ENCODE results near the gene LGALS3. TPM values are rescaled to one million over a fixed set of nuclear protein-coding genes. Genes with fewer than 3 reads are reported as not detected.

LGALS3 gene
- total RNA-seq, 2 donors from 2014 or later, result 178 to 184 TPM

DNA sequence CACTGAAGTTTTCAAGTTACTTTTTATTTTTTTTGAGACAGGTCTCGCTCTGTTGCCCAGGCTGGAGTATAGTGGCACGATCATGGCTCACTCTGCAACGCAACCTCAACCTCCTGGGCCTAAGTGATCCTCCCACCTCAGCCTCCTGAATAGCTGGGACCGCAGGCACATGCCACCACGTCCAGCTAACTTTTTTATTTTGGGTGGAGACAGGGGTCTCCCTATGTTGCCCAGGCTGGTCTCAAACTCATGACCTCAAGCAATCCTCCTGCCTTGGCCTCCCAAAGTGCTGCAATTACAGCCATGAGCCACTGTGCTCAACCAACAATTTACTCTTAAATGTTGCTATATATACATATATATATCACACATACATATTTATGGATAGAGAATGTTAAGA lies 27.4 kb upstream of the LGALS3 start:
- Histone ChIP-seq H3K36me3 (no peaks in the 10 kb centered on the region), H3K27me3 (no peaks in the 10 kb centered on the region), H3K4me1 (peaks cover 0 to 65% of the 10 kb centered on the region in 2 donors), H3K4me3 (no peak overlapping the region), H3K27ac (peak overlapping the region; percentile 89 to 93), H3K9me3 (no peaks in the 10 kb centered on the region)
- TF ChIP-seq, protein P1, sequence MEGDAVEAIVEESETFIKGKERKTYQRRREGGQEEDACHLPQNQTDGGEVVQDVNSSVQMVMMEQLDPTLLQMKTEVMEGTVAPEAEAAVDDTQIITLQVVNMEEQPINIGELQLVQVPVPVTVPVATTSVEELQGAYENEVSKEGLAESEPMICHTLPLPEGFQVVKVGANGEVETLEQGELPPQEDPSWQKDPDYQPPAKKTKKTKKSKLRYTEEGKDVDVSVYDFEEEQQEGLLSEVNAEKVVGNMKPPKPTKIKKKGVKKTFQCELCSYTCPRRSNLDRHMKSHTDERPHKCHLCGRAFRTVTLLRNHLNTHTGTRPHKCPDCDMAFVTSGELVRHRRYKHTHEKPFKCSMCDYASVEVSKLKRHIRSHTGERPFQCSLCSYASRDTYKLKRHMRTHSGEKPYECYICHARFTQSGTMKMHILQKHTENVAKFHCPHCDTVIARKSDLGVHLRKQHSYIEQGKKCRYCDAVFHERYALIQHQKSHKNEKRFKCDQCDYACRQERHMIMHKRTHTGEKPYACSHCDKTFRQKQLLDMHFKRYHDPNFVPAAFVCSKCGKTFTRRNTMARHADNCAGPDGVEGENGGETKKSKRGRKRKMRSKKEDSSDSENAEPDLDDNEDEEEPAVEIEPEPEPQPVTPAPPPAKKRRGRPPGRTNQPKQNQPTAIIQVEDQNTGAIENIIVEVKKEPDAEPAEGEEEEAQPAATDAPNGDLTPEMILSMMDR (IDR thresholded peaks at IDR 0.05), result no peak
- no peak for DNase-seq (ENCODE audit: low spot score)

DNA sequence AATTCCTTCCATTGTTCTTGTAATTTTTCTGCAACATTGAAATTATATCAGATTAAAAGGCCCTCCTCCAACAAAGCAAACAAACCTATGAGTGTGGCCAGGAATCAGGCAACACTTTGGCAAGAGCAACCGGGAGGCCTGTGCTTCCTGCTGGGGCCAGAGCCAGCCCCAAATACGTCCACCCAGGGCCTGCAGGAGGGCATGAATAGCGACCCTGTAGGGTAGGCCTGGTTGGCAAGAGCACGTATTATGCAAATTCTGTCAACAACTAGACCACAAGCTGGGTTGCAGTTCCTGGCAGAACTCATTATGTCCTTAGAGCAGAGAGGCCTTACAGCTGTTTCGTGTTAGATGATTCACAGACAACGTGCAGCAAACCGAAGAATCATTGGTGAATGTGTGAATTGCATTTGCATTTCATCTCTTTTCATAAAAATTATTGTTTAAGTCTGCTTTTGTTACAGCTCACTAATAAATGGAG lies 26.9 kb upstream of the LGALS3 start:
- no peaks in the 10 kb centered on the region for H3K27me3 ChIP-seq
- H3K4me3 ChIP-seq, result no peak overlapping the region
- H3K36me3 ChIP-seq, result no peaks in the 10 kb centered on the region
- TF ChIP-seq, protein P1 (IDR thresholded peaks at IDR 0.05), result no peak
- H3K27ac ChIP-seq, result peak overlapping the region; percentile 89 to 93
- no peaks in the 10 kb centered on the region for H3K9me3 ChIP-seq
- peaks cover 0 to 69% of the 10 kb centered on the region in 2 donors for H3K4me1 ChIP-seq
- peak; percentile 89 for DNase-seq (ENCODE audit: low spot score)

DNA sequence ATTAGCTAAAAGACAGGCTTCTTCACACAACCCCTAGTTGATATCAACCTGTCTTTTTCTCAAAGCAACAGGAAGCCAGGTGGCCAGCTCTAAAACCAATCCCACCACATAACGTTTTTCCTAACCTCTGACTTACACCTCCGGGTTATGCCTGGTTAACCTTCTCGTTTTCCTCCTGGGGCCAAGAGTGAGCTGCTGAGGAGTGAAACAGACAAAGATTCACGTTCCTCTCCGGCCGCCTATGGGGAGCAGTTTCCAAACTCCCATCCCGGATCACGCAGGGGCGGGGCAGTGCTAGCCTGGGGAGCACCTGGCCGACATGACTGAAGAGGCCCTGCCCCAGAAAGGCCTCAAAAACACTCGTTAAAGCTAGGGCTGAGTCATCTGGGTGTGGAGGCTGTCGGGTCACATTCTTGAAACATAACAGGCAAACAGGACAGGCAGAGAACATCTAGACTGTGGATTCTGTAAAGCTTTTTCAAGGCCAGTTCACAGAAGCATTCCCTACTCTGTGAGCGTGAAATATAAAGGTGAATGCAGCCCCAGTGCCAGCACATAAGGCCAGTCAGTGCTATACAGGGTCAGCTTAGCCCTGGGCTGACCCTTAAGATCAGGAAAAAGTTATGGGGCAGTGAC lies 25.9 kb upstream of the LGALS3 start:
- peaks cover 0 to 74% of the 10 kb centered on the region in 2 donors for H3K4me1 ChIP-seq

DNA sequence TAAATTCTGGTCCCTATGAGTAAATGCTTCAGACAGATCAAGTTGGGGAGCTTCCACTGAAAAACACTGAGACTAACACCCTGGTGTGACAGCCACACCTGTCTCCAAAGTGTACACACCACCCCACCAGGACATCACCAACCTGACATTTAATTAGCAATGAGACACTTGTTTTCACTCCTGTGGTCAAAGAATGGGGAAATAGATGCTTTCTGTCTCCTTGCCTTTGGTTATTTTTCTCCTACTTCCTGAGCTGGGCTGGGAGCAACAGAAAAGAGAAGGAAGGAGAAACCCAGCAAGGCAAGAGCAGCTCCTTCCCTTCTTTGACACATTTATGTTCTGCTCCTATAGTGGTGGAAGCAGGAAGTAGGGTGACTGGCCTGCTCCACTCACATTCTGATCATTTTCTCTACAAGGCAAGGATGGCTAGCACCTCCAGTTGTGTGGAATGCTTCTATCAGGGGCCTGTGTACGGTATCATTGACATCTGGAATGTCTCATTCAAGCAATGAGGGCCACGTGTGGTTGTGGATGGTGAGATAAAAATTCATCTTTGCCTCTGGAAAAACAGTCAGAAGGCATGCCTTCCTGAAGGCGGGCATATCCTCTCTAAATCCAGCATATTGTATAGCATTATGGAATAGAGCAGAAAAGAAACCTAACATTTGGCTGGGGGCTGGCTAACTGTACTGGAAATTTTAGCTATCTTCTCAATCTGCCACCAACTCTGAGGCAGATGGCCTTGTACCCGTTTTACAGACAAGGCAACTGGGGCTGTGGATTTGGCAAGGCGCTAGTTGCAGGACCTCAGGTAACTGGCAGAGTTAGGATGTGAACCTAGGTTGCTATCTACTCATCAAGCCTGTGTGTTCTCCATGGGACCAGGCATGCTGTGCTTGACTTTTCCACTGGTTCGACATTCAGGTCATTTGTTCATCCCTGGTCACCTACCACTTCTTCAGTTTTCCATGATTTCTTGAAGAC lies 24.8 kb upstream of the LGALS3 start:
- Histone ChIP-seq H3K4me1 (peaks cover 0 to 77% of the 10 kb centered on the region in 2 donors), H3K4me3 (no peak overlapping the region), H3K27me3 (no peaks in the 10 kb centered on the region), H3K36me3 (no peaks in the 10 kb centered on the region), H3K27ac (peak overlapping the region; percentile 89 to 93), H3K9me3 (no peaks in the 10 kb centered on the region)
- no peak for DNase-seq (ENCODE audit: low spot score)
- TF ChIP-seq, protein P1 (IDR thresholded peaks at IDR 0.05), result no peak

More for the DNA sequence above, 25.9 kb upstream of the LGALS3 start:
- TF ChIP-seq, protein P1 (IDR thresholded peaks at IDR 0.05), result no peak
- peak; percentile 88 for DNase-seq (ENCODE audit: low spot score)
- Histone ChIP-seq H3K9me3 (no peaks in the 10 kb centered on the region), H3K4me3 (no peak overlapping the region), H3K36me3 (no peaks in the 10 kb centered on the region), H3K27me3 (no peaks in the 10 kb centered on the region), H3K27ac (peak overlapping the region; percentile 89 to 93)

DNA sequence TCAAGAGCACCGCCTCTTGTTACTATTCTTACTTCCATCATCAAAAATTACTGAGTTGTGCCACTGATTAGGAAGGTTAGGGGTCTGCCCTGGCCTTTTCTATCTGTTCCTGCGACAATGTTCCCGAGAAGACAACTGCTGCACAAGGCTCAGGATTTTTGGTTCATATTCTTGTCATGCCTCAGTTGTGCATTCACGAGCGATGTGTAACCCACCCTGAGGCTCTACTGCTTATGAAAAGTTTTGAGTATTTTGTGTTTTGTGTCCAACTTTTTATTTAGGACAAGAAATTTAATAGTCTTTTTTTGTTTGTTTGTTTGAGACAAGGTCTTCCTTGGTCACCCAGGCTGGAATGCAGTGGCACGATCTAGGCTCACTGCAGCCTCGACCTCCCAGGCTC lies 23.1 kb upstream of the LGALS3 start:
- no peaks in the 10 kb centered on the region for H3K9me3 ChIP-seq
- peak overlapping the region; percentile 6 to 29 for H3K27ac ChIP-seq
- TF ChIP-seq, protein P1 (IDR thresholded peaks at IDR 0.05), result no peak
- no peak overlapping the region for H3K4me3 ChIP-seq
- no peaks in the 10 kb centered on the region for H3K27me3 ChIP-seq
- peaks cover 0 to 67% of the 10 kb centered on the region in 2 donors for H3K4me1 ChIP-seq
- H3K36me3 ChIP-seq, result no peaks in the 10 kb centered on the region
- no peak for DNase-seq (ENCODE audit: low spot score)
